IPS-NIHi7 (cell line): Measurements from ENCODE around the gene TPX2.

ENCODE experiments used
- DNase-seq: peaks from one replicate; pipeline ENCODE4 v3.0.0; 2012; ENCODE audit warnings: mixed read lengths; ENCODE audit errors: extremely low spot score

TPX2 gene

GRCh38 chr20:31831211-31831610 lies 92.1 kb downstream of the TPX2 start:
- no peak for DNase-seq

GRCh38 chr20:31831771-31832306 lies 92.7 kb downstream of the TPX2 start:
- DNase-seq, result no peak

GRCh38 chr20:31833130-31833930 lies 94.2 kb downstream of the TPX2 start:
- DNase-seq, result peak; percentile 94

GRCh38 chr20:31833931-31834521 lies 94.9 kb downstream of the TPX2 start:
- DNase-seq, result no peak

- no peak for DNase-seq
Measured at GRCh38 chr20:31835554-31835953, 96.5 kb downstream of the TPX2 start.

GRCh38 chr20:31835977-31836852 lies 97.1 kb downstream of the TPX2 start:
- peak; percentile 49 for DNase-seq

GRCh38 chr20:31836853-31837608 lies 97.9 kb downstream of the TPX2 start:
- no peak for DNase-seq

GRCh38 chr20:31837896-31838397 lies 98.9 kb downstream of the TPX2 start:
- DNase-seq, result no peak

- DNase-seq, result no peak
Measured at GRCh38 chr20:31838646-31839292, 99.7 kb downstream of the TPX2 start.

GRCh38 chr20:31839782-31840487 lies 100.8 kb downstream of the TPX2 start:
- DNase-seq, result no peak

GRCh38 chr20:31840906-31841816 lies 102.1 kb downstream of the TPX2 start:
- DNase-seq, result no peak

GRCh38 chr20:31841928-31842327 lies 102.8 kb downstream of the TPX2 start:
- DNase-seq, result no peak

- peak; percentile 35 for DNase-seq
Measured at GRCh38 chr20:31842471-31843157, 103.5 kb downstream of the TPX2 start.

GRCh38 chr20:31843288-31843687 lies 104.2 kb downstream of the TPX2 start:
- no peak for DNase-seq

GRCh38 chr20:31843881-31844280 lies 104.8 kb downstream of the TPX2 start:
- DNase-seq, result no peak

GRCh38 chr20:31844737-31845299 lies 105.7 kb downstream of the TPX2 start:
- DNase-seq, result no peak

- peak; percentile 53 for DNase-seq
Measured at GRCh38 chr20:31845300-31845863, 106.3 kb downstream of the TPX2 start, which contains the start of gene FOXS1. Gene FOXS1 (minus strand): TSS chr20:31845604. CDS start chr20:31845542, 62 bp downstream.

- DNase-seq, result no peak
Measured at GRCh38 chr20:31846793-31847138, 107.7 kb downstream of the TPX2 start.
